ENCODE results near the gene RRP1.

RRP1 gene

GRCh38 chr21:43846430-43846829, 57.1 kb downstream of the RRP1 start:
- no peak for DNase-seq

DNA sequence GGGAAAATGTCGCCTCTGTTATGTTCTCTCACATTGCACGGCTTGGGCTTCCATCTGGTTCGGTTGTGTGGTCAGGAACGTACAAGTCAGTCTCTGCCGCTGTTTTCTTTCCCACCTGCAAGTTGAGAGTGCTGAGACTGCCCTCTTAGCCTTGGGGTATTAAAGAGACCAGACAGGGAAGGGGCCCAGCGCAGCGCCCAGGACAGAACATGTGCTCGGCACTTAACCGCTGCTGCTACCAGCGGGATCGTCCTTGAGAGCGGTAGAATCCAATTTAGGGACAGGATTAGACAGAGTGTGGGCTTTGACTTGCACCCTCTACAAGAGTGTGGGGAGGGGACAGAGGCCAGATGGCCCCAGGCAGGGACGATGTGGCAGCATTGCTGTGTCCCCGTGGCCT, 57.9 kb downstream of the RRP1 start:
- DNase-seq: no peak

DNA sequence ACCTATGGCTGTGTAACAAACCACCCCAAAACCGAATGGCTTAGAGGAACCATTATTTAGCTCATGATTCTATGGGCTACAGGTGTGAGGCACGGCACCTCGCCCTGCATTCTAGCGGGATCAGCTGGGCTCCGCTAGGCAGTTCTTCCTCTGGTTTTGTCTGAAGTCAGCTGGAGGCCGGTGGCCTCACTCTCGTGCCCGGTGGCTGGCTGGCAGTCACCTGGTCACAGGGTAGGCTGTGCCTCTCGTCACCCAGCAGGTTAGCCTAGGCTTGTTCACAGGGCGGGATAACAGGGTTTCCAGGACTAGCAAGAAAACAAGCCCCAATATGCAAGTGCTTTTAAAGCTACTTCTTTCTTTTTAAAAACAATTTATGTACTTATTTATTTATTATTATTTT, 59.4 kb downstream of the RRP1 start:
- DNase-seq: no peak

- DNase-seq: no peak
Observed at GRCh38 chr21:43849532-43850299, 60.3 kb downstream of the RRP1 start.

GRCh38 chr21:43850728-43851295, 61.4 kb downstream of the RRP1 start:
- no peak for DNase-seq

GRCh38 chr21:43851593-43851992, 62.2 kb downstream of the RRP1 start:
- no peak for DNase-seq

- no peak for DNase-seq
Observed at GRCh38 chr21:43853851-43854772, 64.7 kb downstream of the RRP1 start.
